PC-9 (cell line): ENCODE data around the gene SSNA1. TPM values are rescaled to one million over a fixed set of nuclear protein-coding genes. Genes with fewer than 3 reads are reported as not detected.

Source experiments
- BruUV-seq: library from RNA; stranded (reverse); fragments of 400-500 nt; replicated peaks from 2 replicates; lab custom pipeline; 2021; lab: Mats Ljungman, UMichigan
- CTCF ChIA-PET: fragments of 300-600 bp; sonication (Branson Sonifier 250); formaldehyde crosslinking; loops from one replicate; lab custom pipeline; 2022; ENCODE audit warnings: antibody characterized with exemption; lab: Charles Lee
- POLR2A ChIA-PET: fragments of 300-600 bp; sonication (Branson Sonifier 250); formaldehyde crosslinking; loops from one replicate; lab custom pipeline; 2022; ENCODE audit warnings: antibody characterized with exemption; ENCODE audit not compliant: unreplicated experiment; lab: Charles Lee
- DNase-seq, 2 experiments: peaks; one replicate each; pipeline versions ENCODE4 v3.0.0 to v3.0.0-alpha.2; 2015 to 2022; ENCODE audit warnings: mixed read lengths in 1 of 2
- H2AFZ ChIP-seq: fragments of 200-600 bp; sonication (generic); 2 replicates; pipeline ENCODE4 v1.8.1; 2017; ENCODE audit warnings: antibody characterized with exemption
- H3F3A ChIP-seq: fragments of 200-600 bp; sonication (generic); 2 replicates; pipeline ENCODE4 v1.8.1; 2017; ENCODE audit warnings: antibody characterized with exemption, mild to moderate bottlenecking, low read depth; ENCODE audit not compliant: insufficient read depth
- H3K27ac ChIP-seq: fragments of 200-600 bp; sonication (generic); 2 replicates; pipeline ENCODE4 v1.6.1; 2016; ENCODE audit warnings: mixed run types
- H3K27me3 ChIP-seq: fragments of 200-600 bp; sonication (generic); 2 replicates; pipeline ENCODE4 v1.6.1; 2016; ENCODE audit warnings: low read depth, mixed run types; ENCODE audit not compliant: insufficient read depth
- H3K36me3 ChIP-seq: fragments of 200-600 bp; sonication (generic); 2 replicates; pipeline ENCODE4 v1.6.1; 2016; ENCODE audit warnings: low read depth, mixed run types
- H3K4me1 ChIP-seq: fragments of 200-600 bp; sonication (generic); replicated peaks from 2 replicates; pipeline ENCODE4 v1.6.1; 2016; ENCODE audit warnings: mixed run types; ENCODE audit not compliant: insufficient read depth
- H3K4me2 ChIP-seq: fragments of 200-600 bp; sonication (generic); 2 replicates; pipeline ENCODE4 v1.6.1; 2017; ENCODE audit warnings: mixed run types
- H3K4me3 ChIP-seq: fragments of 200-600 bp; sonication (generic); 2 replicates; pipeline ENCODE4 v1.6.1; 2016; ENCODE audit warnings: mixed run types
- H3K79me2 ChIP-seq: fragments of 200-600 bp; sonication (generic); 2 replicates; pipeline ENCODE4 v1.6.1; 2017; ENCODE audit warnings: low read depth, mixed run types
- H3K9me2 ChIP-seq: fragments of 200-600 bp; sonication (generic); 2 replicates; pipeline ENCODE4 v1.8.1; 2017; ENCODE audit warnings: mild to moderate bottlenecking; ENCODE audit not compliant: insufficient read depth
- H3K9me3 ChIP-seq: fragments of 200-600 bp; sonication (generic); 2 replicates; pipeline ENCODE4 v1.8.1; 2016; ENCODE audit warnings: low read depth; ENCODE audit not compliant: insufficient read depth
- H4K20me1 ChIP-seq: fragments of 200-600 bp; sonication (generic); 2 replicates; pipeline ENCODE4 v1.8.1; 2017; ENCODE audit not compliant: insufficient read depth
- CTCF ChIP-seq: fragments of 200-600 bp; sonication (generic); conservative IDR thresholded peaks from 2 replicates; pipeline ENCODE4 v1.6.1; 2017; ENCODE audit warnings: mixed run types, antibody characterized with exemption, mild to moderate bottlenecking, moderate library complexity
- EZH2 ChIP-seq: fragments of 200-600 bp; sonication (generic); IDR thresholded peaks from 2 replicates; pipeline ENCODE4 v1.8.0; 2017; ENCODE audit warnings: antibody characterized with exemption, low read depth
- intact Hi-C: fragments of 100-400 bp; cut with micrococcal nuclease; formaldehyde crosslinking; loops from one replicate; pipeline ENCODE4 v1.10.0; 2022; ENCODE audit not compliant: unreplicated experiment
- total RNA-seq: library from RNA; stranded (reverse); gene quantifications from 2 replicates; pipeline ENCODE4 v1.2.3, GENCODE V29; 2021

Gene SSNA1
- total RNA-seq, 1 experiment from 2014 or later, result 98.7 TPM

- no peak for DNase-seq
- H3K4me1 ChIP-seq, result peaks cover 33% of the 10 kb centered on the region
- TF ChIP-seq EZH2 (no peak), CTCF (no peak)
- H3K27ac ChIP-seq, result peak overlapping the region; percentile 74; the same call in 1 of the 2 replicates
- H3K36me3 ChIP-seq, result no peaks in the 10 kb centered on the region
- no peaks in the 10 kb centered on the region for H3K9me3 ChIP-seq
- H3K4me2 ChIP-seq, result peak overlapping the region; percentile 92
- H3K27me3 ChIP-seq, result no peaks in the 10 kb centered on the region
- no TSS peak for BruUV-seq
- peaks cover 18% of the 10 kb centered on the region for H3F3A ChIP-seq
- CTCF ChIA-PET, result interaction anchor here (0.6 to 1.4 kb wide), 2 partner anchors 13 to 65 kb away, joined by 5 to 9 read pairs; no protein-coding TSS in a partner anchor
- peak overlapping the region; percentile 97 for H3K4me3 ChIP-seq
- H4K20me1 ChIP-seq, result peaks cover 17% of the 10 kb centered on the region
- intact Hi-C loops, result loop anchor here (1.0 to 2.0 kb wide), 3 partner anchors 15 to 59 kb away; partner anchors contain the start of genes RNF224 and TMEM210
- POLR2A ChIA-PET, result interaction anchor here (0.7 to 1.8 kb wide), 3 partner anchors 13 to 57 kb away, joined by 3 to 14 read pairs (median 13); partner anchors contain the start of gene TPRN
- peaks cover 33% of the 10 kb centered on the region for H3K79me2 ChIP-seq
- peak overlapping the region; percentile 93 for H2AFZ ChIP-seq
- no peaks in the 10 kb centered on the region for H3K9me2 ChIP-seq
Measured at GRCh38 chr9:137188086-137188489, 388 bp upstream of the SSNA1 start.

- Histone ChIP-seq H3K27me3 (no peaks in the 10 kb centered on the region), H2AFZ (peak overlapping the region; percentile 56), H3K36me3 (no peaks in the 10 kb centered on the region), H3K27ac (peak overlapping the region; percentile 74), H3F3A (peaks cover 18% of the 10 kb centered on the region), H3K9me2 (no peaks in the 10 kb centered on the region), H3K4me3 (peak overlapping the region; percentile 97), H3K79me2 (peaks cover 46% of the 10 kb centered on the region), H3K4me2 (peak overlapping the region; percentile 92), H3K4me1 (peaks cover 38% of the 10 kb centered on the region), H4K20me1 (peaks cover 32% of the 10 kb centered on the region), H3K9me3 (no peaks in the 10 kb centered on the region)
- TSS peak; percentile 72 for BruUV-seq
- intact Hi-C loops, result loop anchor here (1.0 to 2.0 kb wide), 4 partner anchors 11 to 61 kb away; partner anchors contain the start of genes TMEM210 and TPRN
- no peak for DNase-seq
- TF ChIP-seq CTCF (0 out of 2 replicates have a peak, but pooled peaks have one; percentile 1), EZH2 (no peak)
- ChIA-PET POLR2A (interaction anchor here (0.6 to 1.8 kb wide), 14 partner anchors 9 to 269 kb away, joined by 3 to 14 read pairs (median 6); partner anchors contain the start of genes CYSRT1, NSMF, RNF208 and TPRN), CTCF (interaction anchor here (0.6 to 2.8 kb wide), 8 partner anchors 11 to 401 kb away, joined by 3 to 15 read pairs (median 4); partner anchors contain the start of gene RNF224)
Measured at GRCh38 chr9:137189297-137190295, 1.1 kb downstream of the SSNA1 start.

GRCh38 chr9:137190315-137190856, 1.9 kb downstream of the SSNA1 start:
- BruUV-seq, result no TSS peak
- DNase-seq, result peak in 1 of 2 experiments; percentile 42
- Histone ChIP-seq H3F3A (peaks cover 26% of the 10 kb centered on the region), H2AFZ (no peak overlapping the region), H3K36me3 (no peaks in the 10 kb centered on the region), H3K9me2 (no peaks in the 10 kb centered on the region), H3K4me2 (peak overlapping the region; percentile 92), H4K20me1 (peaks cover 40% of the 10 kb centered on the region), H3K4me3 (no peak overlapping the region; the same call in 1 of the 2 replicates), H3K27ac (no peak overlapping the region), H3K9me3 (no peaks in the 10 kb centered on the region), H3K27me3 (no peaks in the 10 kb centered on the region), H3K79me2 (peaks cover 52% of the 10 kb centered on the region), H3K4me1 (peaks cover 46% of the 10 kb centered on the region)
- intact Hi-C loops, result no loop called here
- ChIA-PET CTCF (interaction anchor here (0.6 to 2.8 kb wide), 4 partner anchors 33 to 63 kb away, joined by 3 to 15 read pairs (median 8); partner anchors contain the start of genes CYSRT1 and RNF224), POLR2A (no interaction called here)
- TF ChIP-seq CTCF, result peak; percentile 35; the same call in 1 of the 2 replicates
- TF ChIP-seq EZH2, result no peak
